Measurements from ENCODE around the gene OR13D1.

DNA sequence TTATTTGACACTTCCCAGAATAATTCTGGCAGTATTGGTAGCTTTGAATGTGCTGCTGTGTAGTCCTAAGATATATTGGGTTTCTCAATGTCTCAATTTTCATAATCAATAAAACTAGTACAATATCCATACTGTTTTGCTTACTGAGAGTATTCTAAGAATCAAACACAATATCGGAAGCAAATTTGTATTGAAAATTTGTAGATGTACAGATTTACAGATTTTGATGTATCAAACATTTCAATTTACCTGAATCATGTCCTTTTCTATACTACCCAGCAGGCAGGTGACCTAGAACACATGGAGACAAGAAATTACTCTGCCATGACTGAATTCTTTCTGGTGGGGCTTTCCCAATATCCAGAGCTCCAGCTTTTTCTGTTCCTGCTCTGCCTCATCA, at the start of gene OR13D1:
- no peak for TF ChIP-seq CTCF (IDR thresholded peaks at IDR 0.05 in 2 of 3, conservative IDR thresholded peaks at IDR 0.05 in 1 of 3; ENCODE audit: borderline replicate concordance in 1 of 3, insufficient read depth in 1 of 3, low read depth in 2 of 3, low read length in 2 of 3)
- no peak for TF ChIP-seq EZH2phosphoT487 (IDR thresholded peaks at IDR 0.05; ENCODE audit: borderline replicate concordance)
- TF ChIP-seq JUND (IDR thresholded peaks at IDR 0.05) = no peak
- TF ChIP-seq EZH2 (IDR thresholded peaks at IDR 0.05) = no peak
- no peak for TF ChIP-seq SP1 (IDR thresholded peaks at IDR 0.05; ENCODE audit: low read depth)
- no peak for TF ChIP-seq TCF7L2 (IDR thresholded peaks at IDR 0.05; ENCODE audit: borderline replicate concordance, extremely low read depth, insufficient read depth, insufficient read length)
- TF ChIP-seq POLR2A (IDR thresholded peaks at IDR 0.05; ENCODE audit: borderline replicate concordance, extremely low read depth, insufficient read depth, insufficient read length) = no peak
- TF ChIP-seq SIN3A (IDR thresholded peaks at IDR 0.05; ENCODE audit: low read depth) = no peak
- TF ChIP-seq CBX3 (IDR thresholded peaks at IDR 0.05; ENCODE audit: low read depth) = no peak
- no peak for TF ChIP-seq POLR2AphosphoS5 (IDR thresholded peaks at IDR 0.05; ENCODE audit: low read depth, low read length)
- TF ChIP-seq ZFX (IDR thresholded peaks at IDR 0.05) = no peak
